Muscle of leg (tissue), 11 donors: Measurements from ENCODE around the gene PARP1. TPM values are rescaled to one million over a fixed set of nuclear protein-coding genes. Genes with fewer than 3 reads are reported as not detected.

Experiments
- DNase-seq: peaks from one replicate; pipeline ENCODE4 v3.0.0; 2013
- H3K27ac ChIP-seq: one replicate; pipeline ENCODE4 v1.5.1; 2013; ENCODE audit warnings: mild to moderate bottlenecking, low read length, control low read depth
- H3K27me3 ChIP-seq: one replicate; pipeline ENCODE4 v1.6.1; 2013; ENCODE audit warnings: low read length; ENCODE audit not compliant: control insufficient read depth, insufficient read depth
- H3K36me3 ChIP-seq: one replicate; pipeline ENCODE4 v1.6.1; 2013; ENCODE audit warnings: low read length; ENCODE audit not compliant: control insufficient read depth, insufficient read depth
- H3K4me1 ChIP-seq: one replicate; pipeline ENCODE4 v1.6.1; 2013; ENCODE audit warnings: low read length; ENCODE audit not compliant: control insufficient read depth, insufficient read depth
- H3K4me3 ChIP-seq: one replicate; pipeline ENCODE4 v1.5.1; 2013; ENCODE audit warnings: low read length, control low read depth
- H3K9me3 ChIP-seq: replicated peaks from 2 replicates; pipeline ENCODE4 v1.6.1; 2013; ENCODE audit warnings: low read depth, low read length; ENCODE audit not compliant: control insufficient read depth
- WGBS: methylation state at CpG from one replicate; pipeline ENCODE4 v1.1.5; 2013; ENCODE audit warnings: missing lambda C conversion rate; ENCODE audit not compliant: insufficient coverage; 5-methylcytosine and 5-hydroxymethylcytosine counted together
- polyA plus RNA-seq, 8 donors: library from polyadenylated mRNA; unstranded; fragments of 120-200 nt; gene quantifications; one replicate each; pipeline versions ENCODE4 v1.2.1 to v1.2.3, GENCODE V29; 2013; ENCODE audit warnings: inconsistent platforms in 1 of 8, low replicate concordance in 1 of 8; ENCODE audit not compliant: insufficient read length in 8 of 8, insufficient read depth in 1 of 8
- total RNA-seq: library from RNA; stranded (reverse); fragments of 120-200 nt; gene quantifications from one replicate; pipeline ENCODE4 v1.2.4, GENCODE V29; 2013

The PARP1 gene
- total and polyA plus RNA-seq, 9 donors: 64.9 to 116 (median 103) TPM

- no peak for DNase-seq
- peaks cover 34% of the 10 kb centered on the region for H3K36me3 ChIP-seq
- peaks cover 56% of the 10 kb centered on the region for H3K4me1 ChIP-seq
- no peaks in the 10 kb centered on the region for H3K27me3 ChIP-seq
- no CpG with 5 or more reads among the region's 9 CpGs for WGBS
- H3K27ac ChIP-seq: peak overlapping the region; percentile 1
- no peaks in the 10 kb centered on the region for H3K9me3 ChIP-seq
- no peak overlapping the region for H3K4me3 ChIP-seq
Measured at GRCh38 chr1:226401355-226402303, 6.3 kb downstream of the PARP1 start.

GRCh38 chr1:226400519-226401354 lies 7.2 kb downstream of the PARP1 start:
- no peak overlapping the region for H3K4me3 ChIP-seq

GRCh38 chr1:226397955-226398636 lies 9.8 kb downstream of the PARP1 start:
- no peak for DNase-seq
- H3K27me3 ChIP-seq: no peaks in the 10 kb centered on the region
- H3K4me1 ChIP-seq: peaks cover 26% of the 10 kb centered on the region
- peaks cover 39% of the 10 kb centered on the region for H3K36me3 ChIP-seq
- no peak overlapping the region for H3K4me3 ChIP-seq
- no CpG with 5 or more reads among the region's 7 CpGs for WGBS
- no peaks in the 10 kb centered on the region for H3K9me3 ChIP-seq
- no peak overlapping the region for H3K27ac ChIP-seq

More at GRCh38 chr1:226400519-226401354, 7.2 kb downstream of the PARP1 start:
- Histone ChIP-seq H3K4me1 (peaks cover 50% of the 10 kb centered on the region), H3K9me3 (no peaks in the 10 kb centered on the region), H3K27ac (no peak overlapping the region), H3K27me3 (no peaks in the 10 kb centered on the region), H3K36me3 (peaks cover 34% of the 10 kb centered on the region)
- WGBS: 69% methylated on average over 10 of the region's 11 CpGs
- no peak for DNase-seq

GRCh38 chr1:226397011-226397926 lies 10.6 kb downstream of the PARP1 start:
- DNase-seq: peak; percentile 26
- H3K9me3 ChIP-seq: no peaks in the 10 kb centered on the region
- no CpG with 5 or more reads among the region's 8 CpGs for whole genome bisulfite sequencing
- peaks cover 20% of the 10 kb centered on the region for H3K4me1 ChIP-seq
- no peaks in the 10 kb centered on the region for H3K27me3 ChIP-seq
- H3K27ac ChIP-seq: peak overlapping the region; percentile 59
- H3K36me3 ChIP-seq: peaks cover 37% of the 10 kb centered on the region
- H3K4me3 ChIP-seq: no peak overlapping the region

- Histone ChIP-seq H3K4me1 (peaks cover 12% of the 10 kb centered on the region), H3K36me3 (peaks cover 39% of the 10 kb centered on the region), H3K27ac (no peak overlapping the region), H3K9me3 (no peaks in the 10 kb centered on the region), H3K4me3 (no peak overlapping the region), H3K27me3 (no peaks in the 10 kb centered on the region)
- WGBS: no CpG with 5 or more reads among the region's 6 CpGs
- DNase-seq: no peak
Measured at GRCh38 chr1:226395753-226396152, 12.1 kb downstream of the PARP1 start.

- H3K27ac ChIP-seq: no peak overlapping the region
- no peak for DNase-seq
- H3K27me3 ChIP-seq: no peaks in the 10 kb centered on the region
- no peaks in the 10 kb centered on the region for H3K9me3 ChIP-seq
- no peak overlapping the region for H3K4me3 ChIP-seq
- 44% methylated on average over 4 of the region's 5 CpGs for WGBS
- H3K4me1 ChIP-seq: peaks cover 11% of the 10 kb centered on the region
- H3K36me3 ChIP-seq: peaks cover 42% of the 10 kb centered on the region
Measured at GRCh38 chr1:226394462-226394861, 13.4 kb downstream of the PARP1 start.

- peaks cover 66% of the 10 kb centered on the region for H3K36me3 ChIP-seq
- H3K4me3 ChIP-seq: no peak overlapping the region
- H3K27ac ChIP-seq: no peak overlapping the region
- DNase-seq: no peak
- no peaks in the 10 kb centered on the region for H3K27me3 ChIP-seq
- H3K4me1 ChIP-seq: peaks cover 3% of the 10 kb centered on the region
- H3K9me3 ChIP-seq: no peaks in the 10 kb centered on the region
- 90% methylated on average over 3 of the region's 3 CpGs for WGBS
Measured at GRCh38 chr1:226390681-226391080, 17.2 kb downstream of the PARP1 start.

GRCh38 chr1:226388131-226388530 lies 19.8 kb downstream of the PARP1 start:
- Histone ChIP-seq H3K36me3 (peaks cover 86% of the 10 kb centered on the region), H3K4me1 (peaks cover 3% of the 10 kb centered on the region), H3K9me3 (no peaks in the 10 kb centered on the region), H3K4me3 (no peak overlapping the region), H3K27me3 (no peaks in the 10 kb centered on the region), H3K27ac (no peak overlapping the region)
- 83% methylated on average over 1 of the region's 1 CpG for WGBS
- no peak for DNase-seq

GRCh38 chr1:226384717-226385116 lies 23.2 kb downstream of the PARP1 start:
- DNase-seq: no peak
- WGBS: 93% methylated on average over 7 of the region's 11 CpGs
- no peaks in the 10 kb centered on the region for H3K9me3 ChIP-seq
- no peak overlapping the region for H3K27ac ChIP-seq
- peaks cover 3% of the 10 kb centered on the region for H3K4me1 ChIP-seq
- H3K27me3 ChIP-seq: no peaks in the 10 kb centered on the region
- no peak overlapping the region for H3K4me3 ChIP-seq
- peaks cover 93% of the 10 kb centered on the region for H3K36me3 ChIP-seq
